HG03460 (cell line): Measurements from ENCODE around the gene TRPM1.

Experiments
- ATAC-seq: cut with Tn5 transposase; IDR thresholded peaks from one replicate; pipeline ENCODE4 v1.9.1; 2021; ENCODE audit not compliant: unreplicated experiment

The TRPM1 gene

GRCh38 chr15:31084176-31084575 lies 17.3 kb downstream of the TRPM1 start:
- ATAC-seq = no peak

- no peak for ATAC-seq
Observed at GRCh38 chr15:31083370-31083780, 18.1 kb downstream of the TRPM1 start.

GRCh38 chr15:31082771-31083369 lies 18.7 kb downstream of the TRPM1 start:
- no peak for ATAC-seq

- no peak for ATAC-seq
Observed at GRCh38 chr15:31081588-31082250, 19.8 kb downstream of the TRPM1 start.

GRCh38 chr15:31081056-31081455 lies 20.5 kb downstream of the TRPM1 start:
- ATAC-seq = no peak

GRCh38 chr15:31080591-31081014 lies 20.9 kb downstream of the TRPM1 start:
- no peak for ATAC-seq

GRCh38 chr15:31079519-31079918 lies 22.0 kb downstream of the TRPM1 start:
- ATAC-seq = no peak

- no peak for ATAC-seq
Observed at GRCh38 chr15:31078471-31078870, 23.1 kb downstream of the TRPM1 start.

- no peak for ATAC-seq
Observed at GRCh38 chr15:31077941-31078340, 23.6 kb downstream of the TRPM1 start.

GRCh38 chr15:31077181-31077580 lies 24.3 kb downstream of the TRPM1 start:
- ATAC-seq = no peak

GRCh38 chr15:31074321-31074720 lies 27.2 kb downstream of the TRPM1 start:
- ATAC-seq = no peak

- no peak for ATAC-seq
Observed at GRCh38 chr15:31070867-31071266, 30.7 kb downstream of the TRPM1 start.

- ATAC-seq = no peak
Observed at GRCh38 chr15:31069360-31070000, 32.0 kb downstream of the TRPM1 start.

- ATAC-seq = no peak
Observed at GRCh38 chr15:31067890-31068603, 33.5 kb downstream of the TRPM1 start.

- no peak for ATAC-seq
Observed at GRCh38 chr15:31065824-31066223, 35.7 kb downstream of the TRPM1 start.

GRCh38 chr15:31062911-31063310 lies 38.6 kb downstream of the TRPM1 start:
- no peak for ATAC-seq

GRCh38 chr15:31062310-31062847 lies 39.1 kb downstream of the TRPM1 start:
- no peak for ATAC-seq

GRCh38 chr15:31060429-31061140 lies 40.9 kb downstream of the TRPM1 start:
- ATAC-seq = no peak

GRCh38 chr15:31058236-31058962 lies 43.1 kb downstream of the TRPM1 start:
- no peak for ATAC-seq

GRCh38 chr15:31051496-31052080 lies 49.9 kb downstream of the TRPM1 start:
- ATAC-seq = no peak
